Body of pancreas (tissue), 4 donors: ENCODE data around the gene RBMS2. TPM values are rescaled to one million over a fixed set of nuclear protein-coding genes. Genes with fewer than 3 reads are reported as not detected.
"Not testable (repeated sequence)": the region's sequence is repeated elsewhere in the genome, so short reads cannot be mapped to it uniquely, and the experiment has no call there.

Experiments used
- ATAC-seq: fragments of 150-250 bp; one replicate; pipeline ENCODE4 v1.9.1; 2016
- DNase-seq, 4 donors: peaks; one replicate each; pipeline ENCODE4 v3.0.0-alpha.2; 2019
- H3K27ac ChIP-seq, 4 donors: fragments of 200-600 bp; sonication (generic); 1 replicate in 3 of 4; 2 replicates in 1 of 4; pipeline versions ENCODE4 v1.5.1 to v1.6.1; 2016 to 2019; ENCODE audit warnings: mild to moderate bottlenecking in 1 of 4, mixed read lengths in 1 of 4, moderate library complexity in 1 of 4
- H3K27me3 ChIP-seq, 2 donors: fragments of 200-600 bp; sonication (generic); one replicate each; pipeline ENCODE4 v1.6.0; 2016; ENCODE audit warnings: mild to moderate bottlenecking in 1 of 2
- H3K36me3 ChIP-seq, 2 donors: fragments of 200-600 bp; sonication (generic); replicated peaks in 1 of 2; 2 replicates each; pipeline ENCODE4 v1.5.1; 2016; ENCODE audit warnings: low read depth in 2 of 2; ENCODE audit not compliant: insufficient read depth in 1 of 2
- H3K4me1 ChIP-seq: fragments of 200-600 bp; sonication (generic); one replicate; pipeline ENCODE4 v1.6.0; 2016
- H3K4me3 ChIP-seq, 2 donors: fragments of 200-600 bp; sonication (generic); 1 replicate in 1 of 2; 2 replicates in 1 of 2; pipeline ENCODE4 v1.5.1; 2016 to 2019
- H3K9me3 ChIP-seq, 3 donors: fragments of 200-600 bp; sonication (generic); 1 replicate in 2 of 3; 2 replicates in 1 of 3; pipeline ENCODE4 v1.5.1; 2016
- POLR2A ChIP-seq, 3 donors: fragments of 450-650 bp; IDR thresholded peaks; one replicate each; pipeline ENCODE4 v1.6.1; 2016; ENCODE audit warnings: antibody characterized with exemption in 3 of 3, mild to moderate bottlenecking in 2 of 3
- WGBS, 2 donors: methylation state at CpG; one replicate each; pipeline ENCODE4 v1.1.5; 2017; 5-methylcytosine and 5-hydroxymethylcytosine counted together
- intact Hi-C: fragments of 100-400 bp; cut with DNase I; formaldehyde crosslinking; loops from one replicate; pipeline ENCODE4 v1.15.1; 2023
- total RNA-seq, 2 donors: library from RNA; depleted of rRNA; stranded (reverse); fragments of >200 nt; gene quantifications; one replicate each; pipeline ENCODE4 v1.1.0, GENCODE V29; 2016
- TF ChIP-seq, protein P1 (sequence below), 7 experiments: fragments of 450-650 bp in 4 of 7; fragments of 200-600 bp in 3 of 7; sonication (generic) in 3 of 7; IDR thresholded peaks; one replicate each; pipeline ENCODE4 v1.5.1; 2016 to 2019; ENCODE audit warnings: antibody characterized with exemption in 7 of 7

RBMS2 gene
- total RNA-seq, 2 donors from 2014 or later: 9.6 to 18.9 TPM

DNA sequence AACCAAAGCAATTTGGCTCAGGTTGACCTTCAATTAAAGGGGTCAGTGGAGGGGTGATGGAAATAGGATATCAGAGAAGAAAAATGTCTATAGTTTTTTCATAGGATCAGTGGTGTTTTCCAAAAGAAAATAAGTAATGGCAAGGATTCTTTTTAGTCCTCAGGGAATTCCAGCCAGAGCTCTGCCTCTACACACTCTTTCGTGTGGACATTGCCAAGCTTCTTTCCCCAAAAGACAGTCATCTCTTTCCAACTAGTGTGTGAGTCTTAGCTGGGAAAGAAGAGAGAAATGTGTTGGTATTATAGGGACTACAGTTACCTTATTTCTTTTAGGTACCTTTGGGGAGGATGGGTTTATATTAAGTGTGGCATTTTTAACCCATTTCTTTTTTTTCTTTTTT, 46.5 kb downstream of the RBMS2 start:
- Histone ChIP-seq H3K4me3 (no peak overlapping the region), H3K9me3 (no peaks in the 10 kb centered on the region), H3K27ac (no peak overlapping the region), H3K4me1 (no peaks in the 10 kb centered on the region), H3K27me3 (no peaks in the 10 kb centered on the region), H3K36me3 (no peaks in the 10 kb centered on the region)
- DNase-seq (no peak), ATAC-seq (no peak)
- TF ChIP-seq, protein P1, sequence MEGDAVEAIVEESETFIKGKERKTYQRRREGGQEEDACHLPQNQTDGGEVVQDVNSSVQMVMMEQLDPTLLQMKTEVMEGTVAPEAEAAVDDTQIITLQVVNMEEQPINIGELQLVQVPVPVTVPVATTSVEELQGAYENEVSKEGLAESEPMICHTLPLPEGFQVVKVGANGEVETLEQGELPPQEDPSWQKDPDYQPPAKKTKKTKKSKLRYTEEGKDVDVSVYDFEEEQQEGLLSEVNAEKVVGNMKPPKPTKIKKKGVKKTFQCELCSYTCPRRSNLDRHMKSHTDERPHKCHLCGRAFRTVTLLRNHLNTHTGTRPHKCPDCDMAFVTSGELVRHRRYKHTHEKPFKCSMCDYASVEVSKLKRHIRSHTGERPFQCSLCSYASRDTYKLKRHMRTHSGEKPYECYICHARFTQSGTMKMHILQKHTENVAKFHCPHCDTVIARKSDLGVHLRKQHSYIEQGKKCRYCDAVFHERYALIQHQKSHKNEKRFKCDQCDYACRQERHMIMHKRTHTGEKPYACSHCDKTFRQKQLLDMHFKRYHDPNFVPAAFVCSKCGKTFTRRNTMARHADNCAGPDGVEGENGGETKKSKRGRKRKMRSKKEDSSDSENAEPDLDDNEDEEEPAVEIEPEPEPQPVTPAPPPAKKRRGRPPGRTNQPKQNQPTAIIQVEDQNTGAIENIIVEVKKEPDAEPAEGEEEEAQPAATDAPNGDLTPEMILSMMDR (IDR thresholded peaks at IDR 0.05): no peak
- no peak for TF ChIP-seq POLR2A (IDR thresholded peaks at IDR 0.05)
- intact Hi-C loops: no loop called here
- WGBS, 2 donors: 71 to 82% methylated on average over 1 of the region's 1 CpG

- TF ChIP-seq, protein P1 (IDR thresholded peaks at IDR 0.05): no peak
- no peak for TF ChIP-seq POLR2A (IDR thresholded peaks at IDR 0.05)
- Histone ChIP-seq H3K27me3 (no peaks in the 10 kb centered on the region), H3K36me3 (no peaks in the 10 kb centered on the region), H3K27ac (peak overlapping the region in 1 of 4 donors; percentile 42), H3K4me1 (no peaks in the 10 kb centered on the region), H3K9me3 (no peaks in the 10 kb centered on the region), H3K4me3 (no peak overlapping the region)
- ATAC-seq: no peak
- WGBS, 2 donors: 71 to 87% methylated on average over 4 of the region's 4 CpGs
- intact Hi-C loops: loop anchor here (5.0 kb wide), 1 partner anchor 54 kb away; no protein-coding TSS in a partner anchor
- DNase-seq: no peak
Measured at GRCh38 chr12:56571121-56571520, 49.5 kb downstream of the RBMS2 start.

DNA sequence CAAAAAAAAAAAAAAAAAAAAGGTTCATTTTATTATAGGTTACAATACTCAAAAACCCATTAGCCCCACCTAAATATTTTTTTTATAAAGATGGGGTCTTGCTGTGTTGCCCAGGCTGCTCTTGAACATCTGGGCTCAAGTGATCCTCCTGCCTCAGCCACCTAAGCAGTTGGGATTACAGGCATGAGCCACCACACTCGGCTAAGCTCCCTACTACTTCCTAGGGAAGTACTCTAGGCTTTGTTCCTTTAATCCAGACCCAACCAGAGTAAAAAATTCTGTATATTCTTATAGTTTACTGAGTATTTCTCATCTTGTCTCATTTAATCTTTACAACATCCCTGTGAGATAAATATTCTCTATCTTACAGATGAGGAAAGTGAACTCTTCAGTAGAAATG, 50.7 kb downstream of the RBMS2 start:
- no peak for ATAC-seq
- intact Hi-C loops: loop anchor here (5.0 kb wide), 1 partner anchor 55 kb away; no protein-coding TSS in a partner anchor
- Histone ChIP-seq H3K4me1 (no peaks in the 10 kb centered on the region), H3K27me3 (no peaks in the 10 kb centered on the region), H3K36me3 (no peaks in the 10 kb centered on the region), H3K9me3 (no peaks in the 10 kb centered on the region), H3K4me3 (no peak overlapping the region), H3K27ac (no peak overlapping the region)
- 50 to 58% methylated on average over 1 of the region's 1 CpG for WGBS, 2 donors
- DNase-seq: no peak
- TF ChIP-seq POLR2A (IDR thresholded peaks at IDR 0.05): no peak
- TF ChIP-seq, protein P1 (IDR thresholded peaks at IDR 0.05): no peak

DNA sequence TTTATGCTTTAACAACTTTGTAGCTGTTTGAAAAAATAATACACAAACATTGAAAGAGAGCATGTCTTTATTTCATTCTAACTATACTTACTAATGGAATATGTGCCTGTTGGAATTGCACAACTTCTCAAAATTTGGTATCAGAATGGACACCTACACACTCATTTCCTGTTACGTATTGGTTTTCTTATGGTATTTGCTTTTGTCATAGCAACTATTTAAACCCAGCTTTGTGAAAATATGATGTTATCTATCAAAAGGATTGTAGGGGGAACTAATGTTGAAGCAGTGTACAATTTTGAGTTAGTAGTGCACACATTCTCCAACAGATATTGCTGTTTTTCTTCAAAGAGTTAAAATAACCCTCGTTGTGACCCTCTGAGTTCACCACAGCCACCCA, 52.6 kb downstream of the RBMS2 start:
- H3K9me3 ChIP-seq: no peaks in the 10 kb centered on the region
- no peak overlapping the region for H3K4me3 ChIP-seq
- intact Hi-C loops: loop anchor here (5.0 kb wide), 1 partner anchor 57 kb away; no protein-coding TSS in a partner anchor
- DNase-seq (no peak), ATAC-seq (no peak)
- H3K27ac ChIP-seq: no peak overlapping the region
- WGBS, 2 donors: 47 to 50% methylated on average over 2 of the region's 2 CpGs
- no peaks in the 10 kb centered on the region for H3K4me1 ChIP-seq
- TF ChIP-seq, protein P1 (IDR thresholded peaks at IDR 0.05): no peak
- no peak for TF ChIP-seq POLR2A (IDR thresholded peaks at IDR 0.05)
- no peaks in the 10 kb centered on the region for H3K27me3 ChIP-seq
- H3K36me3 ChIP-seq: no peaks in the 10 kb centered on the region

GRCh38 chr12:56577248-56577647, 55.6 kb downstream of the RBMS2 start:
- H3K4me3 ChIP-seq, H3K9me3 ChIP-seq, H3K36me3 ChIP-seq, H3K27ac ChIP-seq, DNase-seq, ATAC-seq, H3K4me1 ChIP-seq, intact Hi-C loops, H3K27me3 ChIP-seq: not testable (repeated sequence)
- 84 to 86% methylated on average over 7 of the region's 7 CpGs for WGBS, 2 donors
